HTR-8/SVneo (cell line): ENCODE data around the gene RPUSD2.

Source experiments
- DNase-seq: peaks from one replicate; pipeline ENCODE4 v3.0.0; 2011; ENCODE audit warnings: low spot score, mixed read lengths; ENCODE audit not compliant: insufficient read length
- FAIRE-seq: peaks from 2 replicates; lab custom pipeline; 2011; peaks lifted over from hg19 to GRCh38; lab: Jason Lieb, UNC

Gene RPUSD2

DNA sequence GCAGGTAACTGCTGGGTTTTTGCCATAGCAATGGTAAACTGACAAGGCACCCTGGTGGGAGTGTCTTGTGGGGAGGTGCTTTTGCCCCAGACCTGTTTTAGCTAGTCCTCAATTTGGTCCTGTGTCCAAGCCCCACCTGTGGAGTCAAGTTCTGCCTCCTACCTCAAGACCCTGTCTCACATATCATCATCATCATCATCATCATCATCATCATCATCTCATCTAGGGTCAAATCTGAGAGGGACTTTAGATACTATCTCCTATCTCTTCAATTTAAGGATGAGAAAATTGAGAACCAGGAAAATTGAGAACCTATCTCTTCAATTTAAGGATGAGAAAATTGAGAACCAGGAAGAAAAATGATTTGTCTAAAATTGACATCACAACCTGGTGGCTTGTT is 34.8 kb downstream of the RPUSD2 start:
- no peak for DNase-seq
- FAIRE-seq, result no peak

DNA sequence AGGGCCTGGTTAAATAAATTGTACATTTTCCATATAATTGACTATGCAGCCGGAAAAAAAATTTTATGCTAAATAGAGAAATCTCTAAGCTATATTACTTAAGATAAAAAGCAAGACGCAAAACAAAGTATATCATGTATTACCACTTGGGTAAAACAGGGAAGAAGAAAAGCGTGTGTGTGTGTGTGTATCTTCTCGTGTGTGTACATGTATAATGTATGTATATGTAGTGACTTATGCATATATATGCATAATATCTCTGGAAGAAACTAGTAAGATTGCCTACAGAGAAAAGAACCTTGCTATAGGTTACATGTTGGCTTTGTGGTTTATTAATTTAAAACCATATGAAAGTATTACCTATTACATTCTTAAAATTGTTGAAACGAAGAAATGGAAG is 44.0 kb downstream of the RPUSD2 start:
- DNase-seq, result no peak
- no peak for FAIRE-seq

DNA sequence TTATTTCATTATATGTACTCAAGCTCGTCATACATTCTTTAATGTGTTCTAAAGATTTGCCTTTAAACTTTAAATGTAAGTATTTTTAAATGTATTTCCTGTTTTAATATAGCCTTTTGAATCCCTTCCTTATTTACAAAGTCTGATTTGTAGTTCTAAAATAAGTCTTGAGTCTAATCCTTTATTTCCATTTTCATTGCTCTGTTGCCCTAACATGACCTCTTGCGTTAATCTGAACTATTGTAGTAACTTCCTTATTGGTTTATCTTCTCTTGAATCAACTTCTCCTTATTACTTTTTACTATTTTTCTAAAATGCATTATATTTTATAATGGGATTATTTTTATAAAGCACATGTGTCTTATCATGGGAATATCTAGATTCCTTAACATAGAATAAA is 48.9 kb downstream of the RPUSD2 start:
- FAIRE-seq, result no peak
- no peak for DNase-seq

DNA sequence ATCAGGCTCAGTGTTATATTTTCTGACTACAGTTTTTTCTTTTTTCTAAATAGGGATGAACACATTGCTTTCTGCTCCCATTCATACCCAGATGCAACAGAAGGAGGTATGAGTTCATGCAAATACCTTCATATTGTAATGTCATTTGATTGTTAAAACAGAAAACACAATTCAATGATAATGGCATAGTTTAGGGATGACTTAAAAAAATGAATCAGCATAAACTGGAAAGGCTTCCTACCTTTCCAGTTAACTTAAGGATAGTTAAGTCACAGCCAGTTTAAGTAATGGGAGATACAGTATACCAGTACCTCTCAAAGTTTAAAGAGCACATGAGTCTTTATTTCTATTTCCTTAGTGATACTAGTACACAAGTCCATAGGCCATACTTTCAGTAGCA is 49.8 kb downstream of the RPUSD2 start:
- DNase-seq, result no peak
- no peak for FAIRE-seq

DNA sequence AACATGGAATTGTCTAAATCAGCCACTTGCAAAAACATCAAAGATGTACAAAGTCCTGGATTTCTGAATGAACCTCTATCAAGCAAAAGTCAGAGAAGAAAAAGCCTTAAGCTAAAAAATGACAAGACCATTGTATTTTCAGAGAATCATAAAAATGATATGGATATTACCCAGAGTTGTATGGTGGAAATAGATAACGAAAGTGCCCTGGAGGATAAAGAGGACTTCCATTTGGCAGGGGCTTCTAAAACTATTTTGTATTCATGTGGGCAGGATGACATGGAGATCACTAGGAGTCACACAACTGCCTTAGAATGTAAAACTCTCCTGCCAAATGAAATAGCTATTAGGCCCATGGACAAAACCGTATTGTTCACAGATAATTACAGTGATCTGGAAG is 54.3 kb downstream of the RPUSD2 start:
- FAIRE-seq (no peak), DNase-seq (no peak)
